ENCODE data around the gene ZFP36L1. TPM values are rescaled to one million over a fixed set of nuclear protein-coding genes. Genes with fewer than 3 reads are reported as not detected.

ZFP36L1 gene
- total and polyA plus RNA-seq, 9 of the 15 experiments (the other 6 are each of a cell fraction or from before 2014, with no cell fraction given) = 1.3 to 26.6 (median 3.7) TPM

DNA sequence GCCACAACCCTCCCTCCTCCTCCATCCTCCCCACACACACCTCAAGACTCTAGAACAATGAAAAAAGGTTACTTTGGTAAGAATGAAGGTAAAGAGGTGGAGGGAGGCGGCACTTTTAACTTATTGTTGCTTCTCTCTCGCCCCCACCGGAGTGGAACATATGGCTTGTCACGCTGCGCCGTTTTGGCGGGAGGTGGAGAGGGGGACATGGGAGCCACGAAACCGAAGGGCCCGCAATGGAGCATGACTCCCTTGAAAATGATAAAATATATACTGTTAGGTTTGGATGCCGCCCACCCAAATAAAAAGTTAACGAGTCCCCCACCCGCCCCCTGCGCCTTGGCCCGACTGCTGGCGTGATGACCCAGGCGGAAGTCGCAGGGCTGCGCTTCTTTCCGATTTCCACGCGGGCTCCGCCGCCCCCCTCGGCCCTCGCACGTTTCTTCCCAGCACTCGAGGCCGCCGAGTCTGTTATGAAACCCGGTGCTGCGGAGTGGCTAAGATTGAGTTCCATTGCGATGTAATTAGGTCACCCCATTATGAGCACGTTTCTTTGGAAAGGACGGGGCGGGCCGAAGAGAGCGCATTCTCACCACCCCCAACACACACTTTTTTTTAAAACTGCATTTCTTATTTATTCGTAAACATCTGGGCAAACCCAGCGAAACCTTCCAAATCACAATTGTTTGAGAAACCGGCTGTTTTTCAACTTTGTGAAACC is 1.4 kb upstream of the ZFP36L1 start (continued):
- TF ChIP-seq, protein P1, sequence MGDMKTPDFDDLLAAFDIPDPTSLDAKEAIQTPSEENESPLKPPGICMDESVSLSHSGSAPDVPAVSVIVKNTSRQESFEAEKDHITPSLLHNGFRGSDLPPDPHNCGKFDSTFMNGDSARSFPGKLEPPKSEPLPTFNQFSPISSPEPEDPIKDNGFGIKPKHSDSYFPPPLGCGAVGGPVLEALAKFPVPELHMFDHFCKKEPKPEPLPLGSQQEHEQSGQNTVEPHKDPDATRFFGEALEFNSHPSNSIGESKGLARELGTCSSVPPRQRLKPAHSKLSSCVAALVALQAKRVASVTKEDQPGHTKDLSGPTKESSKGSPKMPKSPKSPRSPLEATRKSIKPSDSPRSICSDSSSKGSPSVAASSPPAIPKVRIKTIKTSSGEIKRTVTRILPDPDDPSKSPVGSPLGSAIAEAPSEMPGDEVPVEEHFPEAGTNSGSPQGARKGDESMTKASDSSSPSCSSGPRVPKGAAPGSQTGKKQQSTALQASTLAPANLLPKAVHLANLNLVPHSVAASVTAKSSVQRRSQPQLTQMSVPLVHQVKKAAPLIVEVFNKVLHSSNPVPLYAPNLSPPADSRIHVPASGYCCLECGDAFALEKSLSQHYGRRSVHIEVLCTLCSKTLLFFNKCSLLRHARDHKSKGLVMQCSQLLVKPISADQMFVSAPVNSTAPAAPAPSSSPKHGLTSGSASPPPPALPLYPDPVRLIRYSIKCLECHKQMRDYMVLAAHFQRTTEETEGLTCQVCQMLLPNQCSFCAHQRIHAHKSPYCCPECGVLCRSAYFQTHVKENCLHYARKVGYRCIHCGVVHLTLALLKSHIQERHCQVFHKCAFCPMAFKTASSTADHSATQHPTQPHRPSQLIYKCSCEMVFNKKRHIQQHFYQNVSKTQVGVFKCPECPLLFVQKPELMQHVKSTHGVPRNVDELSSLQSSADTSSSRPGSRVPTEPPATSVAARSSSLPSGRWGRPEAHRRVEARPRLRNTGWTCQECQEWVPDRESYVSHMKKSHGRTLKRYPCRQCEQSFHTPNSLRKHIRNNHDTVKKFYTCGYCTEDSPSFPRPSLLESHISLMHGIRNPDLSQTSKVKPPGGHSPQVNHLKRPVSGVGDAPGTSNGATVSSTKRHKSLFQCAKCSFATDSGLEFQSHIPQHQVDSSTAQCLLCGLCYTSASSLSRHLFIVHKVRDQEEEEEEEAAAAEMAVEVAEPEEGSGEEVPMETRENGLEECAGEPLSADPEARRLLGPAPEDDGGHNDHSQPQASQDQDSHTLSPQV (IDR thresholded peaks at IDR 0.05) = peak; percentile 87
- TF ChIP-seq CREM (IDR thresholded peaks at IDR 0.05; ENCODE audit: low read depth) (0 out of 2 replicates have a peak, but pooled peaks have one; percentile 5), SP1 (CRISPR knock-in tag; IDR thresholded peaks at IDR 0.05) (peak; percentile 57; the same call in 1 of the 2 replicates), RCOR1 (IDR thresholded peaks at IDR 0.05; ENCODE audit: borderline replicate concordance in 1 of 2, low read depth in 2 of 2, low read length in 2 of 2) (no peak), PYGO2 (tag; IDR thresholded peaks at IDR 0.05) (no peak), LCOR (CRISPR knock-in tag; IDR thresholded peaks at IDR 0.05) (peak; percentile 47; the same call in 1 of the 2 replicates)
- TF ChIP-seq, protein P2, sequence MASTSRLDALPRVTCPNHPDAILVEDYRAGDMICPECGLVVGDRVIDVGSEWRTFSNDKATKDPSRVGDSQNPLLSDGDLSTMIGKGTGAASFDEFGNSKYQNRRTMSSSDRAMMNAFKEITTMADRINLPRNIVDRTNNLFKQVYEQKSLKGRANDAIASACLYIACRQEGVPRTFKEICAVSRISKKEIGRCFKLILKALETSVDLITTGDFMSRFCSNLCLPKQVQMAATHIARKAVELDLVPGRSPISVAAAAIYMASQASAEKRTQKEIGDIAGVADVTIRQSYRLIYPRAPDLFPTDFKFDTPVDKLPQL (IDR thresholded peaks at IDR 0.05; ENCODE audit: extremely low read depth, insufficient read length) = no peak
- TF ChIP-seq, protein P3, sequence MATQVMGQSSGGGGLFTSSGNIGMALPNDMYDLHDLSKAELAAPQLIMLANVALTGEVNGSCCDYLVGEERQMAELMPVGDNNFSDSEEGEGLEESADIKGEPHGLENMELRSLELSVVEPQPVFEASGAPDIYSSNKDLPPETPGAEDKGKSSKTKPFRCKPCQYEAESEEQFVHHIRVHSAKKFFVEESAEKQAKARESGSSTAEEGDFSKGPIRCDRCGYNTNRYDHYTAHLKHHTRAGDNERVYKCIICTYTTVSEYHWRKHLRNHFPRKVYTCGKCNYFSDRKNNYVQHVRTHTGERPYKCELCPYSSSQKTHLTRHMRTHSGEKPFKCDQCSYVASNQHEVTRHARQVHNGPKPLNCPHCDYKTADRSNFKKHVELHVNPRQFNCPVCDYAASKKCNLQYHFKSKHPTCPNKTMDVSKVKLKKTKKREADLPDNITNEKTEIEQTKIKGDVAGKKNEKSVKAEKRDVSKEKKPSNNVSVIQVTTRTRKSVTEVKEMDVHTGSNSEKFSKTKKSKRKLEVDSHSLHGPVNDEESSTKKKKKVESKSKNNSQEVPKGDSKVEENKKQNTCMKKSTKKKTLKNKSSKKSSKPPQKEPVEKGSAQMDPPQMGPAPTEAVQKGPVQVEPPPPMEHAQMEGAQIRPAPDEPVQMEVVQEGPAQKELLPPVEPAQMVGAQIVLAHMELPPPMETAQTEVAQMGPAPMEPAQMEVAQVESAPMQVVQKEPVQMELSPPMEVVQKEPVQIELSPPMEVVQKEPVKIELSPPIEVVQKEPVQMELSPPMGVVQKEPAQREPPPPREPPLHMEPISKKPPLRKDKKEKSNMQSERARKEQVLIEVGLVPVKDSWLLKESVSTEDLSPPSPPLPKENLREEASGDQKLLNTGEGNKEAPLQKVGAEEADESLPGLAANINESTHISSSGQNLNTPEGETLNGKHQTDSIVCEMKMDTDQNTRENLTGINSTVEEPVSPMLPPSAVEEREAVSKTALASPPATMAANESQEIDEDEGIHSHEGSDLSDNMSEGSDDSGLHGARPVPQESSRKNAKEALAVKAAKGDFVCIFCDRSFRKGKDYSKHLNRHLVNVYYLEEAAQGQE (IDR thresholded peaks at IDR 0.05; ENCODE audit: borderline replicate concordance) = no peak
- TF ChIP-seq, protein P3 (CRISPR knock-in tag; IDR thresholded peaks at IDR 0.05; ENCODE audit: low read depth) = no peak
